HepG2 (cell line): Measurements from ENCODE around the gene C14orf93. TPM values are rescaled to one million over a fixed set of nuclear protein-coding genes. Genes with fewer than 3 reads are reported as not detected.

Experiments used
- ATF7 ChIP-seq, 2 experiments: fragments of 450-650 bp in 1 of 2; sonication (generic) in 1 of 2; formaldehyde crosslinking in 1 of 2; IDR thresholded peaks; 2 replicates each; pipeline versions ENCODE4 v1.4.0 to v1.6.1; 2016 to 2020; ENCODE audit warnings: antibody characterized with exemption in 1 of 2, mild to moderate bottlenecking in 1 of 2, missing genetic modification reagents in 1 of 2
- HNRNPUL1 ChIP-seq: fragments of 200-400 bp; formaldehyde crosslinking; IDR thresholded peaks from 2 replicates; pipeline ENCODE4 v1.6.1; 2017; ENCODE audit warnings: low read depth, mild to moderate bottlenecking, low read length, moderate library complexity
- HOXA3 ChIP-seq: sonication (generic); formaldehyde crosslinking; IDR thresholded peaks from 2 replicates; pipeline ENCODE4 v1.5.0; 2020; ENCODE audit warnings: missing genetic modification reagents
- KMT2A ChIP-seq: sonication (generic); formaldehyde crosslinking; IDR thresholded peaks from 2 replicates; pipeline ENCODE4 v1.4.0; 2020; ENCODE audit warnings: missing genetic modification reagents
- NCOA2 ChIP-seq: sonication (generic); formaldehyde crosslinking; IDR thresholded peaks from 2 replicates; pipeline ENCODE4 v1.8.0; 2022; ENCODE audit warnings: inconsistent platforms
- NFE2 ChIP-seq: sonication (generic); formaldehyde crosslinking; IDR thresholded peaks from 2 replicates; pipeline ENCODE4 v1.4.0; 2020; ENCODE audit warnings: missing genetic modification reagents
- PCBP2 ChIP-seq: fragments of 200-400 bp; formaldehyde crosslinking; optimal IDR thresholded peaks from 2 replicates; pipeline ENCODE3; 2018; ENCODE audit warnings: low read length, low read depth; ENCODE audit not compliant: poor library complexity, severe bottlenecking
- SALL1 ChIP-seq: sonication (generic); formaldehyde crosslinking; IDR thresholded peaks from 2 replicates; pipeline ENCODE4 v1.8.0; 2022; ENCODE audit warnings: mild to moderate bottlenecking, missing genetic modification reagents
- SP1 ChIP-seq, 2 experiments: fragments of 450-650 bp in 1 of 2; sonication (generic) in 1 of 2; formaldehyde crosslinking in 1 of 2; IDR thresholded peaks; 2 replicates each; pipeline versions ENCODE4 v1.4.0 to v1.6.1; 2016 to 2020; ENCODE audit warnings: missing genetic modification reagents in 1 of 2
- ZFP36L1 ChIP-seq: sonication (generic); formaldehyde crosslinking; IDR thresholded peaks from 2 replicates; pipeline ENCODE4 v1.8.0; 2022; ENCODE audit warnings: mild to moderate bottlenecking, missing genetic modification reagents, moderate library complexity
- ZMYM3 ChIP-seq: sonication (generic); formaldehyde crosslinking; IDR thresholded peaks from 2 replicates; pipeline ENCODE4 v1.5.1; 2020; ENCODE audit warnings: mild to moderate bottlenecking, missing genetic modification reagents
- ZNF329 ChIP-seq: sonication (generic); formaldehyde crosslinking; IDR thresholded peaks from 2 replicates; pipeline ENCODE4 v1.9.0; 2021; ENCODE audit warnings: low read depth, mild to moderate bottlenecking, missing genetic modification reagents
- ZNF841 ChIP-seq: sonication (generic); formaldehyde crosslinking; IDR thresholded peaks from 2 replicates; pipeline ENCODE4 v1.8.1; 2023; ENCODE audit warnings: missing genetic modification reagents, borderline replicate concordance
- polyA plus RNA-seq, 8 experiments: library from polyadenylated mRNA; depleted of rRNA in 3 of 8; stranded (reverse) in 7 of 8; unstranded in 1 of 8; fragments of >200 nt; fragmentation: Illumina TruSeq in 4 of 8; extraction: Trizol in 4 of 8; gene quantifications; 2 replicates each; pipeline versions ENCODE4 v1.2.1 to v1.2.3, GENCODE V29; 2011 to 2016; ENCODE audit warnings: low read depth in 4 of 8, missing spikeins in 1 of 8, mixed read lengths in 1 of 8; ENCODE audit not compliant: insufficient read depth in 1 of 8
- total RNA-seq, 5 experiments: library from RNA; depleted of rRNA; stranded (reverse); fragments of >200 nt; fragmentation: Illumina TruSeq; extraction: Trizol; gene quantifications; 2 replicates each; pipeline ENCODE4 v1.2.3, GENCODE V29; 2016; ENCODE audit warnings: low read depth in 1 of 5
- TF ChIP-seq, protein P1 (sequence below): sonication (generic); formaldehyde crosslinking; conservative IDR thresholded peaks from 2 replicates; pipeline ENCODE4 v1.4.0; 2020; ENCODE audit warnings: missing genetic modification reagents
- TF ChIP-seq, protein P2 (sequence below): IDR thresholded peaks from 2 replicates; pipeline ENCODE4 v1.6.1; 2016; ENCODE audit warnings: mild to moderate bottlenecking
- TF ChIP-seq, protein P3 (sequence below): sonication (generic); formaldehyde crosslinking; IDR thresholded peaks from 2 replicates; pipeline ENCODE4 v1.4.0; 2020; ENCODE audit warnings: missing genetic modification reagents, borderline replicate concordance
- TF ChIP-seq, protein P4 (sequence below): sonication (generic); formaldehyde crosslinking; IDR thresholded peaks from 2 replicates; pipeline ENCODE4 v1.5.1; 2020; ENCODE audit warnings: missing genetic modification reagents, mild to moderate bottlenecking, borderline replicate concordance
- TF ChIP-seq, protein P5 (sequence below): sonication (generic); formaldehyde crosslinking; IDR thresholded peaks from 2 replicates; pipeline ENCODE4 v1.8.0; 2022; ENCODE audit warnings: low read depth, missing genetic modification reagents
- TF ChIP-seq, protein P6 (sequence below): sonication (generic); formaldehyde crosslinking; IDR thresholded peaks from 2 replicates; pipeline ENCODE4 v1.4.0; 2020; ENCODE audit warnings: missing genetic modification reagents

Gene C14orf93
- total and polyA plus RNA-seq, 2 of the 13 experiments (the other 11 are each of a cell fraction or from before 2014, with no cell fraction given), result 11.4 to 22.5 TPM

DNA sequence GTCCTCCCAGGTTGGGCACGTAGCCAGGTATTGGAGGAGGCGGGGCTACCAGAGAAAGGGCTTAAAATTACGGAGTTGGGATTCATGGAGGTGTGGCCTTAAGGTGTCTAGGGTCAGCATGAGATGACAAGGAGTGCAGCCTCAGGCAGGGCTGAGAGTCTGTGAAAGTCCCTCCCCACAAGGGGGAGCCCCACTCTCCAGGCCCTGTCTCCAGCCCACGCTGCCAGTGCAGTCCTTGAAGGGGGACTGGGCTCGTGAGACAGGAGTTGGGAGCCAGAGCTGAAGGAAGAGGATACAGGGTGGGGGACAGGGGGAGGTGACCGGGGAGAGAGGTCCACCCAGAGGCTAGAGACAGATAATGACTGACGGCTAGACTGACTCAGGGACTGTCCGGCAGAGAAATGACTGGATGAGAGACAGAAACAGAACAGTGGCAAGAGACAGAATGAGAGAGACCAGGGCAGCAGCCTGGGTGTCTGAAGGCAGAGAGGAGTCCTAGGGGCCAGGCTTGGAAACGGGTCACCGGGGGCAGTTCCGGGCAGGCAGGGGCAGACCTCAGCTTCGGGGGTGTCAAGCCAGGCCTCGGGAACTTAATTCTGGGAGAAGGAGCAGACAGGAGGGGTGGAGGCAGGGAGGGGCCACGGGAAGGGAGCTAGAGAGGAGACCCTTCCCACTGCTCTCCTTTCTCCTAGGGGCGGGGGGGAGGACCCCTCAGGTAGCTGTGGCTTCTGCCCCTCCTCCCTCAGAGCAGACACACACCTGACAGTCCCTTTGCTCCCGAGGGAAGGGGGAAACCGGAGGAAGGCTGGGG, 46.4 kb upstream of the C14orf93 start (continued):
- TF ChIP-seq PCBP2, result no peak
- no peak for TF ChIP-seq ATF7 (IDR thresholded peaks at IDR 0.05)
- TF ChIP-seq ATF7 (CRISPR knock-in tag; IDR thresholded peaks at IDR 0.05), result 0 out of 2 replicates have a peak, but pooled peaks have one; percentile 27
- no peak for TF ChIP-seq ZNF329 (CRISPR knock-in tag)
- TF ChIP-seq, protein P1, sequence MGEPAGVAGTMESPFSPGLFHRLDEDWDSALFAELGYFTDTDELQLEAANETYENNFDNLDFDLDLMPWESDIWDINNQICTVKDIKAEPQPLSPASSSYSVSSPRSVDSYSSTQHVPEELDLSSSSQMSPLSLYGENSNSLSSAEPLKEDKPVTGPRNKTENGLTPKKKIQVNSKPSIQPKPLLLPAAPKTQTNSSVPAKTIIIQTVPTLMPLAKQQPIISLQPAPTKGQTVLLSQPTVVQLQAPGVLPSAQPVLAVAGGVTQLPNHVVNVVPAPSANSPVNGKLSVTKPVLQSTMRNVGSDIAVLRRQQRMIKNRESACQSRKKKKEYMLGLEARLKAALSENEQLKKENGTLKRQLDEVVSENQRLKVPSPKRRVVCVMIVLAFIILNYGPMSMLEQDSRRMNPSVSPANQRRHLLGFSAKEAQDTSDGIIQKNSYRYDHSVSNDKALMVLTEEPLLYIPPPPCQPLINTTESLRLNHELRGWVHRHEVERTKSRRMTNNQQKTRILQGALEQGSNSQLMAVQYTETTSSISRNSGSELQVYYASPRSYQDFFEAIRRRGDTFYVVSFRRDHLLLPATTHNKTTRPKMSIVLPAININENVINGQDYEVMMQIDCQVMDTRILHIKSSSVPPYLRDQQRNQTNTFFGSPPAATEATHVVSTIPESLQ (CRISPR knock-in tag), result no peak
- TF ChIP-seq ZFP36L1 (CRISPR knock-in tag), result no peak
- TF ChIP-seq, protein P2, sequence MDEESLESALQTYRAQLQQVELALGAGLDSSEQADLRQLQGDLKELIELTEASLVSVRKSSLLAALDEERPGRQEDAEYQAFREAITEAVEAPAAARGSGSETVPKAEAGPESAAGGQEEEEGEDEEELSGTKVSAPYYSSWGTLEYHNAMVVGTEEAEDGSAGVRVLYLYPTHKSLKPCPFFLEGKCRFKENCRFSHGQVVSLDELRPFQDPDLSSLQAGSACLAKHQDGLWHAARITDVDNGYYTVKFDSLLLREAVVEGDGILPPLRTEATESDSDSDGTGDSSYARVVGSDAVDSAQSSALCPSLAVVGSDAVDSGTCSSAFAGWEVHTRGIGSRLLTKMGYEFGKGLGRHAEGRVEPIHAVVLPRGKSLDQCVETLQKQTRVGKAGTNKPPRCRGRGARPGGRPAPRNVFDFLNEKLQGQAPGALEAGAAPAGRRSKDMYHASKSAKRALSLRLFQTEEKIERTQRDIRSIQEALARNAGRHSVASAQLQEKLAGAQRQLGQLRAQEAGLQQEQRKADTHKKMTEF, result peak; percentile 82; the same call in 1 of the 2 replicates
- TF ChIP-seq KMT2A (CRISPR knock-in tag), result peak; percentile 61; the same call in 1 of the 2 replicates
- TF ChIP-seq HNRNPUL1, result no peak
- TF ChIP-seq SALL1 (CRISPR knock-in tag), result peak; percentile 59; the same call in 1 of the 2 replicates
- TF ChIP-seq HOXA3 (CRISPR knock-in tag), result peak; percentile 34; the same call in 1 of the 2 replicates
- TF ChIP-seq, protein P3, sequence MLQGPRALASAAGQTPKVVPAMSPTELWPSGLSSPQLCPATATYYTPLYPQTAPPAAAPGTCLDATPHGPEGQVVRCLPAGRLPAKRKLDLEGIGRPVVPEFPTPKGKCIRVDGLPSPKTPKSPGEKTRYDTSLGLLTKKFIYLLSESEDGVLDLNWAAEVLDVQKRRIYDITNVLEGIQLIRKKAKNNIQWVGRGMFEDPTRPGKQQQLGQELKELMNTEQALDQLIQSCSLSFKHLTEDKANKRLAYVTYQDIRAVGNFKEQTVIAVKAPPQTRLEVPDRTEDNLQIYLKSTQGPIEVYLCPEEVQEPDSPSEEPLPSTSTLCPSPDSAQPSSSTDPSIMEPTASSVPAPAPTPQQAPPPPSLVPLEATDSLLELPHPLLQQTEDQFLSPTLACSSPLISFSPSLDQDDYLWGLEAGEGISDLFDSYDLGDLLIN (CRISPR knock-in tag), result no peak
- TF ChIP-seq SP1 (IDR thresholded peaks at IDR 0.05), result no peak
- peak; percentile 66; the same call in 1 of the 2 replicates for TF ChIP-seq SP1 (CRISPR knock-in tag; IDR thresholded peaks at IDR 0.05)
- TF ChIP-seq NFE2 (CRISPR knock-in tag), result no peak
- TF ChIP-seq, protein P4, sequence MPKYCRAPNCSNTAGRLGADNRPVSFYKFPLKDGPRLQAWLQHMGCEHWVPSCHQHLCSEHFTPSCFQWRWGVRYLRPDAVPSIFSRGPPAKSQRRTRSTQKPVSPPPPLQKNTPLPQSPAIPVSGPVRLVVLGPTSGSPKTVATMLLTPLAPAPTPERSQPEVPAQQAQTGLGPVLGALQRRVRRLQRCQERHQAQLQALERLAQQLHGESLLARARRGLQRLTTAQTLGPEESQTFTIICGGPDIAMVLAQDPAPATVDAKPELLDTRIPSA (CRISPR knock-in tag), result no peak
- TF ChIP-seq, protein P5, sequence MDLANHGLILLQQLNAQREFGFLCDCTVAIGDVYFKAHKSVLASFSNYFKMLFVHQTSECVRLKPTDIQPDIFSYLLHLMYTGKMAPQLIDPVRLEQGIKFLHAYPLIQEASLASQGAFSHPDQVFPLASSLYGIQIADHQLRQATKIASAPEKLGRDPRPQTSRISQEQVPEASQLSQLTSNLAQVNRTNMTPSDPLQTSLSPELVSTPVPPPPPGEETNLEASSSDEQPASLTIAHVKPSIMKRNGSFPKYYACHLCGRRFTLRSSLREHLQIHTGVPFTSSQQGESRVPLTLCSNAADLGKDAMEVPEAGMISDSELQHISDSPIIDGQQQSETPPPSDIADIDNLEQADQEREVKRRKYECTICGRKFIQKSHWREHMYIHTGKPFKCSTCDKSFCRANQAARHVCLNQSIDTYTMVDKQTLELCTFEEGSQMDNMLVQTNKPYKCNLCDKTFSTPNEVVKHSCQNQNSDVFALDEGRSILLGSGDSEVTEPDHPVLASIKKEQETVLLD (CRISPR knock-in tag), result no peak
- peak; percentile 73; the same call in 1 of the 2 replicates for TF ChIP-seq ZMYM3 (CRISPR knock-in tag)
- TF ChIP-seq ZNF841 (CRISPR knock-in tag), result no peak
- TF ChIP-seq NCOA2, result no peak; the same call in 1 of the 2 replicates
- TF ChIP-seq, protein P6, sequence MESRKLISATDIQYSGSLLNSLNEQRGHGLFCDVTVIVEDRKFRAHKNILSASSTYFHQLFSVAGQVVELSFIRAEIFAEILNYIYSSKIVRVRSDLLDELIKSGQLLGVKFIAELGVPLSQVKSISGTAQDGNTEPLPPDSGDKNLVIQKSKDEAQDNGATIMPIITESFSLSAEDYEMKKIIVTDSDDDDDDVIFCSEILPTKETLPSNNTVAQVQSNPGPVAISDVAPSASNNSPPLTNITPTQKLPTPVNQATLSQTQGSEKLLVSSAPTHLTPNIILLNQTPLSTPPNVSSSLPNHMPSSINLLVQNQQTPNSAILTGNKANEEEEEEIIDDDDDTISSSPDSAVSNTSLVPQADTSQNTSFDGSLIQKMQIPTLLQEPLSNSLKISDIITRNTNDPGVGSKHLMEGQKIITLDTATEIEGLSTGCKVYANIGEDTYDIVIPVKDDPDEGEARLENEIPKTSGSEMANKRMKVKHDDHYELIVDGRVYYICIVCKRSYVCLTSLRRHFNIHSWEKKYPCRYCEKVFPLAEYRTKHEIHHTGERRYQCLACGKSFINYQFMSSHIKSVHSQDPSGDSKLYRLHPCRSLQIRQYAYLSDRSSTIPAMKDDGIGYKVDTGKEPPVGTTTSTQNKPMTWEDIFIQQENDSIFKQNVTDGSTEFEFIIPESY (CRISPR knock-in tag), result 0 out of 2 replicates have a peak, but pooled peaks have one; percentile 57
